WI38 (cell line): ENCODE measurements around the gene FN3KRP.

ENCODE experiments used
- H3K4me3 ChIP-seq: 2 replicates; pipeline ENCODE4 v1.5.1; 2011; ENCODE audit warnings: low read depth, mild to moderate bottlenecking, control low read depth, low read length
- TF ChIP-seq, protein P1 (sequence below): IDR thresholded peaks from 2 replicates; pipeline ENCODE4 v1.5.1; 2012; ENCODE audit warnings: low read depth, mild to moderate bottlenecking, control low read depth, low read length

FN3KRP gene

DNA sequence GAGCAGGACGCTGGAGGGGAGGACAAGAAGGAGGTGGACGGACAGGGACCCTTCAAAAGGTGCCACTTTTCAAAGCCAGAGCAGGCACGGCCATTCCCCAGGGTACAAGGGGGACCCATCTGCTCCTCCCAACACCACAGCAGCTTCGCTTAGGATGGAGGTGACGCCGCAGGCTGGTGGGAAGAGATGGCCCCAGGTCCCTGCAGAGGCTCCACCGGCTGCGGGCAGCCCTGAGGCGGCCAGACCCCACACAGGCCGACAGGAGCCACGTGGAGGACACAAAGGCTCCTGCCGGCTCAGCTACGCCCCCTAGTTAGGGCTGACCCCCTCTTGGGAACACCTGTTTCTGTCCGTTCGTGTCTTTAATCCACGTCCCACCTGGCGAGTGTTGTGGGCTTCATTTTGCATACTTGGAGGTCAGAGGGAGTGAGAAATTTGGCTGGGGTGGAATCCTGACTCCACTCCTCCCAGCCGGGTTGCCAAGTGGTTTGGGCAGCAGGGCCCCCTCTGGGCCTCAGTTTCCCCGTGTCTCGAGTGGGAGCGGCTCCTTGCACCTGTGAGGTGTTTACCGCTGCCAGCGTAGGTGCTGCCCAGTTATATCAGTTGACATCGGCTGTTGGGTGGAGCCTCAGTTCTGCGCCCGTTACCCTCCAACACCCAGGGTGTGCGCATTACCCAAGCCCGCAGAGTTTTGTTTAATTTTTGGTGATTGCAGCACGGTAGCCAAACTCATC lies 5.8 kb upstream of the FN3KRP start:
- H3K4me3 ChIP-seq, result no peak overlapping the region

DNA sequence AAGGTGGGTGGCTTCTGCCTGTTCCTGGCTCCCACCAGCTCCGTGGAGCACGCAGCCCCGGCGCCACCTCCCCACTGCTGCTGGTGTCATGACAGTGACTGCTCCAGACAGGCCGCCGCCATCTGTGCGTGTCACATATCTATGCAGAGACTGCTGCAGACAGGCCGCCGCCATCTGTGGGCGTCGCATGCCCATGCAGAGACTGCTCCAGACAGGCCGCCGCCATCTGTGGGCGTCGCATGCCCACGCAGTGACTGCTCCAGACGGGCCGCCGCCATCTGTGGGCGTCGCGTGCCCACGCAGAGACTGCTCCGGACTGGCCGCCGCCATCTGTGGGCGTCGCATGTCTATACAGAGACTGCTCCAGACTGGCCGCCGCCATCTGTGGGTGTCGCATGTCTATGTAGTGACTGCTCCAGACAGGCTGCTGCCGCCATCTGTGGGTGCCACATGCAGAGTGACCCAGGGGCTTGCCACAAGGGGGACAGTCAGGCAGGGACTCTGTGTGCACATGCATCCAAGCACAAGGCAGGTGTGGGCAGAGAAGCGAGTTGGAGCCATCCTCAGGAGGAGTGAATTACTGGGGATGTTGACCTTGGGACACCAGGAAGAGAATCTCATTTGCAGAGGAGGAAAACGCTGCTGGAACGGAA lies 3.3 kb upstream of the FN3KRP start:
- TF ChIP-seq, protein P1, sequence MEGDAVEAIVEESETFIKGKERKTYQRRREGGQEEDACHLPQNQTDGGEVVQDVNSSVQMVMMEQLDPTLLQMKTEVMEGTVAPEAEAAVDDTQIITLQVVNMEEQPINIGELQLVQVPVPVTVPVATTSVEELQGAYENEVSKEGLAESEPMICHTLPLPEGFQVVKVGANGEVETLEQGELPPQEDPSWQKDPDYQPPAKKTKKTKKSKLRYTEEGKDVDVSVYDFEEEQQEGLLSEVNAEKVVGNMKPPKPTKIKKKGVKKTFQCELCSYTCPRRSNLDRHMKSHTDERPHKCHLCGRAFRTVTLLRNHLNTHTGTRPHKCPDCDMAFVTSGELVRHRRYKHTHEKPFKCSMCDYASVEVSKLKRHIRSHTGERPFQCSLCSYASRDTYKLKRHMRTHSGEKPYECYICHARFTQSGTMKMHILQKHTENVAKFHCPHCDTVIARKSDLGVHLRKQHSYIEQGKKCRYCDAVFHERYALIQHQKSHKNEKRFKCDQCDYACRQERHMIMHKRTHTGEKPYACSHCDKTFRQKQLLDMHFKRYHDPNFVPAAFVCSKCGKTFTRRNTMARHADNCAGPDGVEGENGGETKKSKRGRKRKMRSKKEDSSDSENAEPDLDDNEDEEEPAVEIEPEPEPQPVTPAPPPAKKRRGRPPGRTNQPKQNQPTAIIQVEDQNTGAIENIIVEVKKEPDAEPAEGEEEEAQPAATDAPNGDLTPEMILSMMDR, result no peak

More for the DNA sequence above, 5.8 kb upstream of the FN3KRP start:
- TF ChIP-seq, protein P1, result no peak

DNA sequence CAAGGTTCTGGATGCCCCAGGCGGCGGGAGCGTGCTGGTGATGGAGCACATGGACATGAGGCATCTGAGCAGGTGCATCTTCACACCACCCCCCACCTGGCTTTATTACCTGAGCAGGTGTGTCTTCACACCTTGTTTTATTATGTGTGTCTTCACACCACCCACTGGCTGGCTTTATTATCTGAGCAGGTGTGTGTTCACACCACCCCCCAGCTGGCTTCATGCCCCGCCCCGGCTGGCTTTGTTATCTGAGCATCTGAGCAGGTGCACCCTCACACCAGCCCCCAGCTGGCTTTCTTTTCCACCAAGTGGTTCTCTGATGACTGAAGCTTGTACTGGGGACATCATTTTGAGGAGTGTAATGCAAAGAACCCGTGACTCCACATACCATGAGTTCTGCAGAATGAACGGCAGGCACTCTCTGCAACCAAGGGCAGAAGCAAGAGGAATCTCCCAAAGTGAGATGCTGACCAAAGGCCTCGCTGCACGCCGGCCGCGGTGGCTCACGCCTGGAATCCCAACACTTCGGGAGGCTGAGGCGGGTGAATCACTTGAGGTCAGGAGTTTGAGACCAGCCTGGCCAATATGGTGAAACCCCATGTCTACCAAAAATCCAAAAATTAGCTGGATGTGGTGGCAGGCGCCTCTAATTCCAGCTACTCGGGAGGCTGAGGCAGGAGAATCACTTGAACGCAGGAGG lies 2.6 kb downstream of the FN3KRP start:
- H3K4me3 ChIP-seq, result no peak overlapping the region
- TF ChIP-seq, protein P1, result no peak

More for the DNA sequence above, 3.3 kb upstream of the FN3KRP start:
- H3K4me3 ChIP-seq, result no peak overlapping the region

- no peak overlapping the region for H3K4me3 ChIP-seq
- TF ChIP-seq, protein P1, result no peak
Measured at GRCh38 chr17:82720204-82720603, 3.7 kb downstream of the FN3KRP start.

DNA sequence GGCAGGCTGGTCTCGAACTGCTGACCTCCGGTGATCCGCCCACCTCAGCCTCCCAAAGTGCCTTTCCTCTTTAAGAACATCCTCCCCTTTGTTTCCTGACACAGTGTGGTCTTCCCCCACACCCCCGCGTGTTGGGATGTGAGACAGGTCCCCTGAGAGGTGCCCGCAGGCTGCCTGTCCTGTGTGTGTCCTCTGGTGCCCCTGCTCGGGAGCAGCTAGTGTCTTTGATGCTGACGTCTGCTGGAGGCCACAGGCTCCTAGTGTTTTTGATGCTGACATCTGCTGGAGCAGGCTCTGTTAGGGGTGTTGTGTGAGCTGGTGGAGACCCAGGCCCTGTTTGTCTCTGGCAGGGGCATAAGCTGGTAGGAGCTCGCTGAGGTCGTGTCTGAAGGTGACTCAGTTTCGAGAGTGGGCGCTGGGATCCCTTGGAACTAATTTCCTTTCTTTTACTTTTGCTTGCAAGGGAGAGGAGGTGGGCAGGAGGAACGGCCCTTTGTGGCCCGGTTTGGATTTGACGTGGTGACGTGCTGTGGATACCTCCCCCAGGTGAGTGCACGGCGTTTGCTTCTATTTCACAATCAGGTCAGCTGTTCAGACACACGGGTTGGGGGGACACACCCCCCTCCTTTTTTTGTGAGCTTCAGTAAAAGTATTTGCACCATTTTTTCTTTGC lies 6.0 kb downstream of the FN3KRP start:
- TF ChIP-seq, protein P1, result no peak

DNA sequence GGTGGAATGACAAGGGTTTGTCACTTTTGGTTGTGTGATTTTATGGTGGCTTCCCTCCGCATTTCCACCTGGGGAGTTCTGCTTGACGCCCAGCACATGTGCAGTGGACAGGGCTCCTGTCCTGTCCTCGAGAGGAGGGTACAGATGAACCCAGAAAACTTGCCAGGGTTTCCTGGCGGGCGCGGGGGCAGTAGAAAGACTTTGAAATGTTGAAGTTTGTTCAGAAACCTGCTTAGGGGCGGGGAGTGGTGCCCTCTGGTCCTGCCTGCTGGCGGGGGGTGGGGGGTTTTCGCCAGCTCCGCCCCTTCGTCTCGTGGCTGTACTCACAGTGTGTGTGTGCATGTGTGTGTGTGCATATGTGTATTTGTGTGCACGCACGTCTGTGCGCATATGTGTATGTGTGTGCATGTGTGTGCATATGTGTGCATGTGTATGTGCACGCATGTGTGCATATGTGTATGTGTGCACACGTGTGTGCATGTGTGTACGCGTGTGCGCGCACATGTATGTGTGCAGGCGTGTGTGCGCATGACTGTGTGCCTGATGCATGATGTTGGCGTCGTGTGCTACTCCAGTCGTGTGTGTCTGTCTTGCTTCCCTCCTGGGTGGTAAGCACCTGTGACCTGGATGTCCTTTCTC lies 6.8 kb downstream of the FN3KRP start:
- TF ChIP-seq, protein P1, result no peak
- no peak overlapping the region for H3K4me3 ChIP-seq

More for the DNA sequence above, 6.0 kb downstream of the FN3KRP start:
- no peak overlapping the region for H3K4me3 ChIP-seq
